ENCODE measurements around the gene CHRNA4. TPM values are rescaled to one million over a fixed set of nuclear protein-coding genes. Genes with fewer than 3 reads are reported as not detected.

Gene CHRNA4
- total RNA-seq, 2 donors from 2014 or later, result not detected

- H3K27ac Mint-ChIP-seq, result peak overlapping the region; percentile 55 to 80
- H3K27me3 Mint-ChIP-seq, result peaks cover 11 to 14% of the 10 kb centered on the region in 2 donors
- DNase-seq (ENCODE audit: low spot score), result no peak
- peaks cover 7% of the 10 kb centered on the region for H3K9me3 Mint-ChIP-seq
- peak in 1 of 2 donors; percentile 15 for ATAC-seq
- peaks cover 7% of the 10 kb centered on the region for H3K36me3 Mint-ChIP-seq
- H3K4me1 Mint-ChIP-seq (ENCODE audit: low read depth in 2 of 2), result peaks cover 0 to 4% of the 10 kb centered on the region in 2 donors
- no peak overlapping the region for H3K4me3 Mint-ChIP-seq
Observed at GRCh38 chr20:63327231-63327745, 33.9 kb downstream of the CHRNA4 start.

GRCh38 chr20:63326314-63327230, 34.6 kb downstream of the CHRNA4 start:
- peaks cover 2% of the 10 kb centered on the region for H3K9me3 Mint-ChIP-seq
- DNase-seq (ENCODE audit: low spot score) (no peak), ATAC-seq (peak in 1 of 2 donors; percentile 21)
- peaks cover 10 to 14% of the 10 kb centered on the region in 2 donors for H3K27me3 Mint-ChIP-seq
- H3K36me3 Mint-ChIP-seq, result peaks cover 2% of the 10 kb centered on the region
- H3K4me3 Mint-ChIP-seq, result no peak overlapping the region
- H3K27ac Mint-ChIP-seq, result peak overlapping the region; percentile 55 to 80
- peaks cover 0 to 4% of the 10 kb centered on the region in 2 donors for H3K4me1 Mint-ChIP-seq (ENCODE audit: low read depth in 2 of 2)

GRCh38 chr20:63325554-63326313, 35.4 kb downstream of the CHRNA4 start:
- Mint-ChIP-seq H3K4me1 (ENCODE audit: low read depth in 2 of 2) (peaks cover 0 to 4% of the 10 kb centered on the region in 2 donors), H3K27ac (peak overlapping the region in 1 of 2 donors; percentile 23), H3K4me3 (no peak overlapping the region), H3K36me3 (no peaks in the 10 kb centered on the region), H3K9me3 (no peaks in the 10 kb centered on the region), H3K27me3 (peaks cover 9 to 14% of the 10 kb centered on the region in 2 donors)
- ATAC-seq (no peak), DNase-seq (ENCODE audit: low spot score) (no peak)

GRCh38 chr20:63325021-63325471, 36.1 kb downstream of the CHRNA4 start:
- peaks cover 0 to 4% of the 10 kb centered on the region in 2 donors for H3K4me1 Mint-ChIP-seq (ENCODE audit: low read depth in 2 of 2)
- H3K27ac Mint-ChIP-seq, result no peak overlapping the region
- H3K36me3 Mint-ChIP-seq, result no peaks in the 10 kb centered on the region
- H3K27me3 Mint-ChIP-seq, result peaks cover 9 to 14% of the 10 kb centered on the region in 2 donors
- DNase-seq (ENCODE audit: low spot score) (peak; percentile 56), ATAC-seq (no peak)
- no peak overlapping the region for H3K4me3 Mint-ChIP-seq
- no peaks in the 10 kb centered on the region for H3K9me3 Mint-ChIP-seq

GRCh38 chr20:63323357-63323981, 37.7 kb downstream of the CHRNA4 start:
- H3K9me3 Mint-ChIP-seq, result no peaks in the 10 kb centered on the region
- peaks cover 9 to 14% of the 10 kb centered on the region in 2 donors for H3K27me3 Mint-ChIP-seq
- DNase-seq (ENCODE audit: low spot score) (peak; percentile 15), ATAC-seq (no peak)
- no peaks in the 10 kb centered on the region for H3K36me3 Mint-ChIP-seq
- H3K27ac Mint-ChIP-seq, result no peak overlapping the region
- no peak overlapping the region for H3K4me3 Mint-ChIP-seq
- peaks cover 0 to 4% of the 10 kb centered on the region in 2 donors for H3K4me1 Mint-ChIP-seq (ENCODE audit: low read depth in 2 of 2)

DNA sequence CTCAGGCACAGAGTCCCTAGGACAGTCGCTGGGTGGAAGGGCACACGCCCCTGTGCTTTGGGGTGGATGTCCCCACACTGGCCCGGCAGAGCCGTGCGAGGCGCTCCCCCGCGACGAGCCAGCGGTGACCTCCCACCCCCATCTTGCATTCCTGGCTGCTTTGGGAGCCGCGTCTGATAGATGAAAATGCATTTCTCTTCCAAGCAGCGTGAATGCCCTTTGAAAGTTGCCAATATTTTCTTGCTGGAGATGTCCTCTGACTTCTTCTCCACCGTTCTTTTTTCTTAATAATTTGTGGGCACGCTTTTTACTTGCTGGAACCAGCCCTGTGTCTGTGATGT, 38.2 kb downstream of the CHRNA4 start:
- no peak overlapping the region for H3K27ac Mint-ChIP-seq
- peak; percentile 44 for DNase-seq (ENCODE audit: low spot score)
- H3K4me1 Mint-ChIP-seq (ENCODE audit: low read depth in 2 of 2), result peaks cover 0 to 4% of the 10 kb centered on the region in 2 donors

DNA sequence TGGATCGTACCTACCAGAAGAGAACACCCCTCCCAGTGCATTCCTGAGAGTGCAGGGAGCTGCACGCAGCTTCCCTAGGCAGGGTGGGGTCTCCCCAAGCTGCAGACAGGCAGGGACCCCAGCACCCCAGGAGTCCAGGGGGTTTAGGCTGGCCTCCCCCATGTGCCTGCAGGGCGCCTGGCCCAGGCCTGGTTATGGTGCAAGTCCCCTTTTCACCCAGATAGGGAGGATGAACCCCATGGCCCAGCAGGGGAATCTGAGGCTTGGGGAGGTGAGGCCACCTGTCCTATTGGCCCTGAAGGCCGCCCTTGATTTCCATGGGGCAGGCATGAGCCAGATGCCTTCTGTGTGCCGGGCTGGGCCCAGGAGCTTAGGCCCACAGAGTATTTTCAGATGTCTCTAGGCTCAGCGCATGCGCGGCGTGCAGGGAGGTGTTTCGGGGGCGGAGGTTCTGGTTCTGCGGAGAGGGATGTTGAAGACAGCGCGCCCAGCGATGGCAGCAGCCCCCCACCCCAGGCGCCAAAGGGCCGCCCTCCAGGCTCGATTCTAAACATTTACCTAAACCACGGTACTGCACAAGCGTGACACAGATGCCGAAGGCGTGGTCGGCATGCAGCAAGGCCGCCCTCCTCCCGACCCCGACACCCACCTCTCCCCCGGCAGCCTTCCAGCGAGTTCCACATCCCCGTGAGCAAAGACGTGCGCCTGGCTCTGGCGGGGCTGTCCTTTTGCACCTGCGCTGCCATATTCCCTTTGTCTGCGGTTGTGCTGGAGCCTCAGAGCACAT, 38.8 kb downstream of the CHRNA4 start:
- no peak overlapping the region for H3K4me3 Mint-ChIP-seq

More for the DNA sequence above, 38.2 kb downstream of the CHRNA4 start:
- Mint-ChIP-seq H3K9me3 (no peaks in the 10 kb centered on the region), H3K4me3 (no peak overlapping the region), H3K27me3 (peaks cover 9 to 14% of the 10 kb centered on the region in 2 donors), H3K36me3 (no peaks in the 10 kb centered on the region)
- ATAC-seq, result no peak

DNA sequence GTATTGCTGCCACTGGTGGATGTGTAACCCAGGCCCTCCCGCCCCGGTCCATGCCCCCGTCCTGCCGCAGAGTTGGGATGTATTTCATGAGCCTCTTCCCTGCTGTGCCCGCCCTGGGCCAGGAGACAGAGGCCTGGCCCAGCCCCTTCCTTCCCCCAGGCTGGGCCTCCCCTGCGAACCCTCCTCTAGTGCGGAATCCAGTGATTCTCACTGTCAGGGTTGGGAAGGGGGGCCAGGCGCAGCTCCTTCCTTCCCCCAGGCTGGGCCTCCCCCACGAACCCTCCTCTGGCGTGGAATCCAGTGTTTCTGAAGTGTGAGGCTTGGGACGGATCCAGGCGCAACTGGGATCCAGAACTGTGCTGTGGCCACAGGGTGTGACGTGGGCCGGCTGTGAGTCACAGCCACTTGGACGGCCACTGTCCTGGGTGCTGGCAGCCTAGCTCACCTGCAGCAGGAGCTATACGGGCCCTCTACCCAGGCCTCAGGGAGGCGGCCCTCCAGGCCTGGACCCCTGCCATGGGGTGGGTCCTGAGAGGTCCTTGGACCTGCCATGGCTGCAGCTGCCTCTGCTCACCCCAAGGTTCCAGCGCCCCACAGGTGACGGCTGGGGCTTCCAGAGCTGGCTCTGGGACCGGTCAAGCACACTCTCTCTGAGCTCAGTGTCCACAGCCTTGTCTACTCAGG, 39.9 kb downstream of the CHRNA4 start:
- no peaks in the 10 kb centered on the region for H3K36me3 Mint-ChIP-seq
- H3K4me1 Mint-ChIP-seq (ENCODE audit: low read depth in 2 of 2), result no peaks in the 10 kb centered on the region
- DNase-seq (ENCODE audit: low spot score) (peak; percentile 49), ATAC-seq (no peak)
- H3K27me3 Mint-ChIP-seq, result peaks cover 9 to 14% of the 10 kb centered on the region in 2 donors
- H3K27ac Mint-ChIP-seq, result no peak overlapping the region
- H3K9me3 Mint-ChIP-seq, result no peaks in the 10 kb centered on the region
- H3K4me3 Mint-ChIP-seq, result no peak overlapping the region

More for the DNA sequence above, 38.8 kb downstream of the CHRNA4 start:
- ATAC-seq (no peak), DNase-seq (ENCODE audit: low spot score) (peak; percentile 56)
- Mint-ChIP-seq H3K27me3 (peaks cover 9 to 14% of the 10 kb centered on the region in 2 donors), H3K27ac (no peak overlapping the region), H3K36me3 (no peaks in the 10 kb centered on the region), H3K4me1 (ENCODE audit: low read depth in 2 of 2) (peaks cover 0 to 4% of the 10 kb centered on the region in 2 donors), H3K9me3 (no peaks in the 10 kb centered on the region)

GRCh38 chr20:63320616-63321147, 40.5 kb downstream of the CHRNA4 start:
- peaks cover 9 to 14% of the 10 kb centered on the region in 2 donors for H3K27me3 Mint-ChIP-seq
- peak; percentile 37 for DNase-seq (ENCODE audit: low spot score)
- no peak overlapping the region for H3K27ac Mint-ChIP-seq
- no peaks in the 10 kb centered on the region for H3K9me3 Mint-ChIP-seq
- no peaks in the 10 kb centered on the region for H3K4me1 Mint-ChIP-seq (ENCODE audit: low read depth in 2 of 2)
- H3K4me3 Mint-ChIP-seq, result no peak overlapping the region
- no peak for ATAC-seq
- no peaks in the 10 kb centered on the region for H3K36me3 Mint-ChIP-seq

DNA sequence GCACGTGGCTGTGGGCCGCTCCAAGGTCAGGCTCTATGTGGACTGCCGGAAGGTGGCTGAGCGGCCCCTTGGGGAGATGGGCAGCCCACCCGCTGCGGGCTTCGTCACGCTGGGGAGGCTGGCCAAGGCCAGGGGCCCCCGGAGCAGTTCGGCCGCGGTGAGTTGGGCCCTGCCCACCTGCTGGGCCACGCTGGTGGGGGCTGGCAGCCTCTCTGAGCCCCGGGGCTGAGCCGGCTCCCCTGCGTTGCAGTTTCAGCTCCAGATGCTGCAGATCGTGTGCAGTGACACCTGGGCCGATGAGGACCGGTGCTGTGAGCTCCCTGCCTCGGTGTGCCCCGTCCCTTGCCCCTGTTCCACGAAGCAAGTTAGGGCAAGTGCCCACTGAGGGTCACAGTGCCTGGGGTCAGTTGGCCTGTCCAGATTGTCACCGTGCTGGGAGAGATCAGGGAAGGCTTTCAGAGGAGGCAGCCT, 41.1 kb downstream of the CHRNA4 start:
- DNase-seq (ENCODE audit: low spot score), result peak; percentile 54
- Mint-ChIP-seq H3K27ac (no peak overlapping the region), H3K36me3 (no peaks in the 10 kb centered on the region), H3K27me3 (peaks cover 9 to 14% of the 10 kb centered on the region in 2 donors), H3K9me3 (no peaks in the 10 kb centered on the region), H3K4me3 (no peak overlapping the region), H3K4me1 (ENCODE audit: low read depth in 2 of 2) (no peaks in the 10 kb centered on the region)
- ATAC-seq, result peak in 1 of 2 donors; percentile 21

GRCh38 chr20:63319164-63320040, 41.7 kb downstream of the CHRNA4 start:
- Mint-ChIP-seq H3K9me3 (no peaks in the 10 kb centered on the region), H3K36me3 (no peaks in the 10 kb centered on the region), H3K27ac (no peak overlapping the region), H3K27me3 (peaks cover 9 to 14% of the 10 kb centered on the region in 2 donors), H3K4me3 (no peak overlapping the region), H3K4me1 (ENCODE audit: low read depth in 2 of 2) (no peaks in the 10 kb centered on the region)
- DNase-seq (ENCODE audit: low spot score) (peak; percentile 41), ATAC-seq (no peak)
